HEK293 (cell line): ENCODE data around the gene TMX2.

Experiments used
- CTCF ChIA-PET: fragments of 350-600 bp; formaldehyde crosslinking; extraction: SDS; loops from one replicate; lab custom pipeline; 2021; ENCODE audit warnings: antibody characterized with exemption; lab: Yijun Ruan, JAX
- POLR2A ChIA-PET: fragments of 300-600 bp; formaldehyde crosslinking; extraction: SDS; loops from one replicate; lab custom pipeline; 2020; ENCODE audit warnings: antibody characterized with exemption, inconsistent platforms; lab: Yijun Ruan, JAX
- H3K27ac ChIP-seq: fragments of 200-500 bp; sonication (Bioruptor generic); 2 replicates; pipeline ENCODE4 v1.5.1; 2014; ENCODE audit warnings: low read depth, low read length, control low read depth, inconsistent platforms; ENCODE audit errors: extremely low read depth
- H3K36me3 ChIP-seq, 2 experiments: fragments of 200-500 bp in 1 of 2; sonication (Bioruptor generic) in 1 of 2; 1 replicate in 1 of 2; 2 replicates in 1 of 2; pipeline ENCODE4 v1.5.1; 2014 to 2017; ENCODE audit warnings: inconsistent platforms in 2 of 2, low read length in 2 of 2; ENCODE audit not compliant: control insufficient read depth in 2 of 2, insufficient read depth in 1 of 2
- H3K4me1 ChIP-seq: fragments of 200-500 bp; sonication (Bioruptor generic); 2 replicates; pipeline ENCODE4 v1.5.1; 2014; ENCODE audit warnings: mild to moderate bottlenecking, low read length, inconsistent platforms; ENCODE audit not compliant: control insufficient read depth, insufficient read depth
- H3K4me3 ChIP-seq: 2 replicates; pipeline ENCODE4 v1.5.1; 2011; ENCODE audit warnings: low read depth, mild to moderate bottlenecking, control low read depth, low read length, moderate library complexity
- H3K9me3 ChIP-seq: fragments of 200-500 bp; sonication (Bioruptor generic); 2 replicates; pipeline ENCODE4 v1.5.1; 2014; ENCODE audit warnings: low read depth, low read length, inconsistent platforms; ENCODE audit not compliant: control insufficient read depth, insufficient read depth
- FEZF1 ChIP-seq: fragments of 450-650 bp; formaldehyde crosslinking; IDR thresholded peaks from 2 replicates; pipeline ENCODE4 v1.5.1; 2016; ENCODE audit warnings: missing biosample characterization, missing genetic modification characterization
- PRDM1 ChIP-seq: fragments of 450-650 bp; formaldehyde crosslinking; IDR thresholded peaks from 2 replicates; pipeline ENCODE4; 2016; ENCODE audit warnings: missing biosample characterization, missing genetic modification characterization
- PRDM2 ChIP-seq: fragments of 450-650 bp; formaldehyde crosslinking; IDR thresholded peaks from 2 replicates; pipeline ENCODE4 v1.5.1; 2016; ENCODE audit warnings: missing biosample characterization, missing genetic modification characterization, borderline replicate concordance
- SALL2 ChIP-seq: fragments of 450-650 bp; formaldehyde crosslinking; IDR thresholded peaks from 2 replicates; pipeline ENCODE4 v1.5.0; 2017; ENCODE audit warnings: missing biosample characterization, mild to moderate bottlenecking, missing genetic modification characterization, borderline replicate concordance
- TCF7L2 ChIP-seq: IDR thresholded peaks from 2 replicates; pipeline ENCODE4 v1.6.1; 2011; ENCODE audit warnings: low read depth, mild to moderate bottlenecking, inconsistent platforms, low read length, moderate library complexity, borderline replicate concordance
- ZFHX2 ChIP-seq: fragments of 450-650 bp; formaldehyde crosslinking; conservative IDR thresholded peaks from 2 replicates; pipeline ENCODE4 v1.5.1; 2016; ENCODE audit warnings: missing biosample characterization, missing genetic modification characterization
- ZFP3 ChIP-seq: fragments of 450-650 bp; formaldehyde crosslinking; IDR thresholded peaks from 2 replicates; pipeline ENCODE4 v1.5.1; 2016; ENCODE audit warnings: low read depth, missing biosample characterization, missing genetic modification characterization
- ZFP41 ChIP-seq: fragments of 450-650 bp; formaldehyde crosslinking; IDR thresholded peaks from 2 replicates; pipeline ENCODE4 v1.5.1; 2016; ENCODE audit warnings: missing biosample characterization, missing genetic modification characterization, borderline replicate concordance
- ZNF133 ChIP-seq: fragments of 450-650 bp; formaldehyde crosslinking; IDR thresholded peaks from 2 replicates; pipeline ENCODE4 v1.5.1; 2016; ENCODE audit warnings: missing biosample characterization, missing genetic modification characterization
- ZNF16 ChIP-seq: fragments of 450-650 bp; formaldehyde crosslinking; IDR thresholded peaks from 2 replicates; pipeline ENCODE4 v1.5.1; 2016; ENCODE audit warnings: low read depth, missing biosample characterization, missing genetic modification characterization
- ZNF335 ChIP-seq: fragments of 450-650 bp; formaldehyde crosslinking; conservative IDR thresholded peaks from 2 replicates; pipeline ENCODE4 v1.5.1; 2016; ENCODE audit warnings: missing biosample characterization, missing genetic modification characterization
- ZNF366 ChIP-seq: fragments of 450-650 bp; formaldehyde crosslinking; conservative IDR thresholded peaks from 2 replicates; pipeline ENCODE4 v1.5.1; 2016; ENCODE audit warnings: missing biosample characterization, missing genetic modification characterization
- ZNF426 ChIP-seq: fragments of 450-650 bp; formaldehyde crosslinking; IDR thresholded peaks from 2 replicates; pipeline ENCODE4 v1.5.1; 2017; ENCODE audit warnings: missing biosample characterization, missing genetic modification characterization, mild to moderate bottlenecking, inconsistent platforms, moderate library complexity
- ZNF596 ChIP-seq: fragments of 450-650 bp; IDR thresholded peaks from 2 replicates; pipeline ENCODE4 v1.5.0; 2018; ENCODE audit warnings: missing biosample characterization, mild to moderate bottlenecking, missing genetic modification characterization, moderate library complexity
- ZNF623 ChIP-seq: fragments of 450-650 bp; formaldehyde crosslinking; IDR thresholded peaks from 2 replicates; pipeline ENCODE4 v1.5.1; 2016; ENCODE audit warnings: missing biosample characterization, missing genetic modification characterization
- ZNF707 ChIP-seq: fragments of 450-650 bp; formaldehyde crosslinking; IDR thresholded peaks from 2 replicates; pipeline ENCODE4 v1.5.1; 2016; ENCODE audit warnings: missing biosample characterization, missing genetic modification characterization
- ZXDB ChIP-seq: fragments of 450-650 bp; formaldehyde crosslinking; IDR thresholded peaks from 2 replicates; pipeline ENCODE4 v1.5.1; 2016; ENCODE audit warnings: missing biosample characterization, missing genetic modification characterization
- TF ChIP-seq, protein P1 (sequence below): fragments of 450-650 bp; formaldehyde crosslinking; IDR thresholded peaks from 2 replicates; pipeline ENCODE4 v1.5.1; 2017; ENCODE audit warnings: missing biosample characterization, missing genetic modification characterization
- TF ChIP-seq, protein P2 (sequence below): fragments of 450-650 bp; formaldehyde crosslinking; optimal IDR thresholded peaks from 2 replicates; pipeline ENCODE3; 2016; ENCODE audit warnings: missing biosample characterization, mild to moderate bottlenecking, missing genetic modification characterization
- TF ChIP-seq, protein P3 (sequence below): fragments of 450-650 bp; formaldehyde crosslinking; IDR thresholded peaks from 2 replicates; pipeline ENCODE4 v1.5.1; 2017; ENCODE audit warnings: missing biosample characterization, missing genetic modification characterization

Gene TMX2

DNA sequence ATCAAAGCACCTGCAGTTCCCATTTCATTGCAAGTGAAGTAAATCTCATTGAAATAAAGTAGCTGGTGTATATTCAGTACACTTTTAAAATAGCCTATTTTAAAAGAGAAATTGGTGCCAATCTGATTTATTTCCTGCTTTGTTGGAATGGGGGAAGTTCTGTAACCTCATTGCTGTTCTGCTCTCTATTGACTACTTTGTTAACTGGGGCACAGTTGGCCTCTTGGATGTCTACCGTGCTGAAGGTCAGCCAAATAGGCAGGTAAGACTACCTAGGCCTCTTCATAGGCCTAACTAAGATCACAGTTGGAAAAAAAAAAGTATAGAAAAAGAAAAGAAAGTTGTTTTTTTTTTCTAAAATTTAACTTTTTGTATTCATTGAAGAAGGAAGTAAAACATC, 58.4 kb downstream of the TMX2 start (continued):
- TF ChIP-seq ZFP41 (tag by site-specific recombination) = no peak
- TF ChIP-seq ZNF426 (tag by site-specific recombination) = no peak
- TF ChIP-seq ZXDB (tag by site-specific recombination) = no peak
- no peak for TF ChIP-seq ZFP3 (tag by site-specific recombination)
- no peak for TF ChIP-seq ZNF335 (tag by site-specific recombination)
- no peak for TF ChIP-seq ZNF16
- TF ChIP-seq, protein P1, sequence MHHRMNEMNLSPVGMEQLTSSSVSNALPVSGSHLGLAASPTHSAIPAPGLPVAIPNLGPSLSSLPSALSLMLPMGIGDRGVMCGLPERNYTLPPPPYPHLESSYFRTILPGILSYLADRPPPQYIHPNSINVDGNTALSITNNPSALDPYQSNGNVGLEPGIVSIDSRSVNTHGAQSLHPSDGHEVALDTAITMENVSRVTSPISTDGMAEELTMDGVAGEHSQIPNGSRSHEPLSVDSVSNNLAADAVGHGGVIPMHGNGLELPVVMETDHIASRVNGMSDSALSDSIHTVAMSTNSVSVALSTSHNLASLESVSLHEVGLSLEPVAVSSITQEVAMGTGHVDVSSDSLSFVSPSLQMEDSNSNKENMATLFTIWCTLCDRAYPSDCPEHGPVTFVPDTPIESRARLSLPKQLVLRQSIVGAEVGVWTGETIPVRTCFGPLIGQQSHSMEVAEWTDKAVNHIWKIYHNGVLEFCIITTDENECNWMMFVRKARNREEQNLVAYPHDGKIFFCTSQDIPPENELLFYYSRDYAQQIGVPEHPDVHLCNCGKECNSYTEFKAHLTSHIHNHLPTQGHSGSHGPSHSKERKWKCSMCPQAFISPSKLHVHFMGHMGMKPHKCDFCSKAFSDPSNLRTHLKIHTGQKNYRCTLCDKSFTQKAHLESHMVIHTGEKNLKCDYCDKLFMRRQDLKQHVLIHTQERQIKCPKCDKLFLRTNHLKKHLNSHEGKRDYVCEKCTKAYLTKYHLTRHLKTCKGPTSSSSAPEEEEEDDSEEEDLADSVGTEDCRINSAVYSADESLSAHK = no peak

GRCh38 chr11:57771365-57771764, 59.0 kb downstream of the TMX2 start:
- H3K9me3 ChIP-seq = no peaks in the 10 kb centered on the region
- TF ChIP-seq ZNF623 (tag by site-specific recombination) (peak; percentile 95), ZNF133 (tag by site-specific recombination) (no peak)
- TF ChIP-seq, all 188 proteins: peak for 1
- Histone ChIP-seq H3K4me3 (no peak overlapping the region), H3K27ac (no peak overlapping the region), H3K4me1 (peaks cover 4% of the 10 kb centered on the region; the same call in 1 of the 2 replicates), H3K36me3 (no peaks in the 10 kb centered on the region)
- POLR2A ChIA-PET = interaction anchor here (1.1 kb wide), 1 partner anchor 30 kb away, joined by 3 read pairs; the partner anchor contains the start of gene SELENOH
- CTCF ChIA-PET = interaction anchor here (0.8 to 1.6 kb wide), 3 partner anchors 9 to 29 kb away, joined by 3 to 7 read pairs (median 5); no protein-coding TSS in a partner anchor

DNA sequence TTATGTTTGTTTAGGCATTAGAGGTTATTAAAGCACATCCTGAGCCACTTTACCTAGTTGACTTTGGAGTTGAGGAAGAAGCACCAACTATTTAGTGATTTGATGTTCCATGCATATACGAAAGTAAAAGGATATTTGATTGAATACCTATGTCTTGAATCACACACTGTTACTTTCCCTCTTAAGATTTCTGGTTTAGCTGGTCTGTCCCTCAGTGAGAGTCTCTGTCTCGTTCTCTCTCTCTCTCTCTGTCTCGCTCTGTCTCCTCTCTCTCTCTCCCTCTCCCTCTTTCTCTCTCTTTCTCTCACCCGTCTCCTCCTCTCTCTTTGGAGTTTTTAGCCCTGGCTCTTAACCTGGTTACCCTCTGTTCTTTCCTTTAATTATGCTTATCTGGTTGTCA, 60.2 kb downstream of the TMX2 start:
- ChIA-PET CTCF (interaction anchor here (1.2 kb wide), 1 partner anchor 10 kb away, joined by 5 read pairs; no protein-coding TSS in a partner anchor), POLR2A (no interaction called here)
- TF ChIP-seq ZNF707 = no peak
- TF ChIP-seq PRDM1 = peak; percentile 73
- TF ChIP-seq, protein P1 = peak; percentile 31; the same call in 1 of the 2 replicates
- peak; percentile 63 for TF ChIP-seq ZNF366 (tag by site-specific recombination)
- TF ChIP-seq, protein P2, sequence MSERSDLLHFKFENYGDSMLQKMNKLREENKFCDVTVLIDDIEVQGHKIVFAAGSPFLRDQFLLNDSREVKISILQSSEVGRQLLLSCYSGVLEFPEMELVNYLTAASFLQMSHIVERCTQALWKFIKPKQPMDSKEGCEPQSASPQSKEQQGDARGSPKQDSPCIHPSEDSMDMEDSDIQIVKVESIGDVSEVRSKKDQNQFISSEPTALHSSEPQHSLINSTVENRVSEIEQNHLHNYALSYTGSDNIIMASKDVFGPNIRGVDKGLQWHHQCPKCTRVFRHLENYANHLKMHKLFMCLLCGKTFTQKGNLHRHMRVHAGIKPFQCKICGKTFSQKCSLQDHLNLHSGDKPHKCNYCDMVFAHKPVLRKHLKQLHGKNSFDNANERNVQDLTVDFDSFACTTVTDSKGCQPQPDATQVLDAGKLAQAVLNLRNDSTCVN (tag by site-specific recombination) = no peak
- TF ChIP-seq PRDM2 (tag by site-specific recombination) = no peak
- no peak for TF ChIP-seq ZFHX2
- TF ChIP-seq, protein P3, sequence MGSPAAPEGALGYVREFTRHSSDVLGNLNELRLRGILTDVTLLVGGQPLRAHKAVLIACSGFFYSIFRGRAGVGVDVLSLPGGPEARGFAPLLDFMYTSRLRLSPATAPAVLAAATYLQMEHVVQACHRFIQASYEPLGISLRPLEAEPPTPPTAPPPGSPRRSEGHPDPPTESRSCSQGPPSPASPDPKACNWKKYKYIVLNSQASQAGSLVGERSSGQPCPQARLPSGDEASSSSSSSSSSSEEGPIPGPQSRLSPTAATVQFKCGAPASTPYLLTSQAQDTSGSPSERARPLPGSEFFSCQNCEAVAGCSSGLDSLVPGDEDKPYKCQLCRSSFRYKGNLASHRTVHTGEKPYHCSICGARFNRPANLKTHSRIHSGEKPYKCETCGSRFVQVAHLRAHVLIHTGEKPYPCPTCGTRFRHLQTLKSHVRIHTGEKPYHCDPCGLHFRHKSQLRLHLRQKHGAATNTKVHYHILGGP (tag by site-specific recombination) = no peak
- TF ChIP-seq FEZF1 (tag by site-specific recombination) = no peak
- TF ChIP-seq ZNF596 (tag by site-specific recombination) = peak; percentile 97
- no peak for TF ChIP-seq TCF7L2
- no peak for TF ChIP-seq SALL2 (tag by site-specific recombination)

More for the DNA sequence above, 60.2 kb downstream of the TMX2 start:
- H3K4me3 ChIP-seq = no peak overlapping the region
- peaks cover 5% of the 10 kb centered on the region; the same call in 1 of the 2 replicates for H3K4me1 ChIP-seq
- H3K9me3 ChIP-seq = no peaks in the 10 kb centered on the region
- H3K36me3 ChIP-seq = no peaks in the 10 kb centered on the region
- H3K27ac ChIP-seq = no peak overlapping the region
